GM21526 (cell line): Measurements from ENCODE around the gene CTU1.

Experiments
- ATAC-seq: cut with Tn5 transposase; IDR thresholded peaks from one replicate; pipeline ENCODE4 v1.9.1; 2021; ENCODE audit warnings: moderate library complexity; ENCODE audit not compliant: unreplicated experiment, low FRiP score

Gene CTU1

DNA sequence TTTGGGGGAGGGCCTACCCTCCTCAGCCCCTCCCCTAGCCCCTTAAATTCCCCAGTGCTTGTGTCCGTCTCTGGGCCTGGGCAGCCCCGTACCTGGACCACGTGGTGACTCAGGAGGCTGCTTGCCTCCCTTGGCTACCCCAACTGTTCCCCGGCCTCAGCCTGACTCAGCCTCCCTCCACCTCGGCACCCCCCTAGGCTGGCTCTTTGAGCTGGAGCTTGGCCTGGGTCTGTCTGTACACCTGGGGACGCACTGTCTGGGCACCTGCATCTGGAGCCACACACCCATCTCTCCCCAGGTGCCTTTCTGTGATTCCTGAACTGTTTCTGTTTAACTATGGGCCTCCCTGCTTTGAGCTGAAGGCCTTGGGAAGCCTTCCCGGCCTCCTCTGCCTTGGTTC, 23.7 kb downstream of the CTU1 start:
- ATAC-seq = no peak

DNA sequence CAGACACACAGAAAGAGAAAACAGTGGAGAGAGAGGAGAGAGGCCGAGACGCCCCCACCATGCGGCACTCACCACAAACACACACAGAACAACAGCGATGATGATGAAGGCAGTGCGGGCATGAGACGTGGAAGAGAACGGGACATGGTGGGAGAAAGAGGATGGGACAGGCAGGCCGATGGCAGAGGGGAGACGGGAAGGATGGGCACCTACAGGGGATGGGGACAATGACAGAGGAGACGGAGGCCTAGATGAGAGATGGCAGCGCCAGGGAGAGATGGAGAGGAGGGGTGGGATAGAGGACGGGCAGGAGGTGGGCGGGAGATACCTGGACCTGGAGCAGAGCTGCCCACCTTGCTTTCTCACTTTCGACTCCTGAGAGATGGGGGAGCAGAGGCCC, 24.4 kb downstream of the CTU1 start:
- no peak for ATAC-seq

- ATAC-seq = no peak
These were observed 25.0 kb downstream of the CTU1 start for GRCh38 chr19:51083181-51083580.

DNA sequence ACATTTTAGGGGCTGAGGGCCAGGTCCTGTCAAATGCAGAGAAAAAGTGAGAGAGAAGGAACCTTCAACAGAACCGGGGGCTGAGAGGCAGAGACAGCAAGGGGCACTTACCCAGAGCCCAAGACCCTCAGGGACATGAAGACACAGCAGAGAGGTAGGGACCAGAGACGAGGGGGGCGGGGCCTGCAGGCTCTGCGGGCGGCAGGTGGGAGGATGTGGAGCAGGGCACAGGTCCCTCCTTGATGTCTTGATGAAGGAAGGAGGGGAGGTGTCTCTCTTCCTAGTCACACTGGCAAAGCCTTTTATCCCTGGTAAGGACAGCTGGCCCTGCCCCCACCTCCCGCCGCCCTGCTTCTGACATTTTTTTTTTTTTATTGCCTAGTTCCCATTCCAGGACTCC, 25.6 kb downstream of the CTU1 start, which contains the start of gene KLK14:
Gene KLK14 (minus strand): TSS at position 277 of the 400 bp plus-strand sequence. CDS start 273 bp downstream, at position 4.
- no peak for ATAC-seq

DNA sequence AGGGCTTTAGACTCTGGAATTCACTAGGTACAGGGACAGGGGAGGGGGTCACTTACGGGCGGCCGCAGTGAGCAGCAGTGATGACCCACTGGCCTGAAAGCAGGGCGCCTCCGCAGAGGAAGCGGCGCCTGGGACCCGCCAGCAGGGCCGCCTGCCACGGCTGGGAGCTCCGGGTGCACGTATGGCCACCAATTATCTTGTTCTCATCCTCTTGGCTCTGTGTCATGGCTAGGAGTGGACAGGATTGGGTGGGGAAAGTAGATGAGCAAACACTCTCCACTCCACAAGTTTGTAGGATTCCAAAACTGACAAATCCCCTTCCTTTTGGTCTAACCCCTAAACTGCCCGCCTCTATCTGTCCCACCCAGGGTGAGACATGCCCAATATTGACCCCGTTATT, 26.7 kb downstream of the CTU1 start:
- no peak for ATAC-seq

- ATAC-seq = no peak
These were observed 28.6 kb downstream of the CTU1 start for GRCh38 chr19:51079481-51080110.

DNA sequence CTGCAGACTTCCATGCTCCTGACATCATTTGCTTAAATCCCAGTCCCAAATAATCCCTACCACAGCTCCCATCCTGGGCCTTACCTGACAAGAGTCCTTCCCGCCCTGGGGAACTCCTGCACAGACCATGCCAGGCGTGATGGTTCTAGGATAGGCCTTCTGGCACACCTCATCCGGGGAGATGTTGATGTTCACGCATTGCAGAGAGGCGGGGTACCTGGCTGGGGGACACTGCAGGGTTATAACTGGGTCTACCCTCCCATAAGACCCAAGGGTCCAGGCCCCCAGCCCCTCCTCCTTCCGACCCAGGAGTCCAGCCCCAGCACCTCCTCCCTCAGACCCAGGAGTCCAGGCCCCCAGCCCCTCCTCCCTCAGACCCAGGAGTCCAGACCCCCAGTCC, 29.5 kb downstream of the CTU1 start:
- ATAC-seq = no peak

DNA sequence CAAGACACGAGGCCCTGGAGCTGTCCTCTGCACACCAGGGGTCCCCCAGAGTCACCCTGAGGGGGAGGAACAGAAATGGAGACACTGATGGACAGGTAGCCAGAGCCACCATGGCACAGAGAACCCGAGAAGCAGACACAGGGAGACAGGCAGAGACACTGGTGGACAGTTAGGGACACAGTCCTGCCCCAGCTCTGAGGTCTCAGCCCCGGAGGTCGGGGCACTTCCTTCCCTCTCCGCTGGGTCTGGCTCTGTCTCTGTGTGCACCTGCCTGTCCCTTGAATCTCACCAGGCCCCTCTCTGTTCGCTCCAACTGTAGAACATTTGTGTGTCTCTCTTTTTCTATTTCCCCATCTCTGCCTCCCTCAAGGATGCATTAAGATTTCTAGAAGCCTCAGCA, 30.1 kb downstream of the CTU1 start:
- ATAC-seq = no peak

DNA sequence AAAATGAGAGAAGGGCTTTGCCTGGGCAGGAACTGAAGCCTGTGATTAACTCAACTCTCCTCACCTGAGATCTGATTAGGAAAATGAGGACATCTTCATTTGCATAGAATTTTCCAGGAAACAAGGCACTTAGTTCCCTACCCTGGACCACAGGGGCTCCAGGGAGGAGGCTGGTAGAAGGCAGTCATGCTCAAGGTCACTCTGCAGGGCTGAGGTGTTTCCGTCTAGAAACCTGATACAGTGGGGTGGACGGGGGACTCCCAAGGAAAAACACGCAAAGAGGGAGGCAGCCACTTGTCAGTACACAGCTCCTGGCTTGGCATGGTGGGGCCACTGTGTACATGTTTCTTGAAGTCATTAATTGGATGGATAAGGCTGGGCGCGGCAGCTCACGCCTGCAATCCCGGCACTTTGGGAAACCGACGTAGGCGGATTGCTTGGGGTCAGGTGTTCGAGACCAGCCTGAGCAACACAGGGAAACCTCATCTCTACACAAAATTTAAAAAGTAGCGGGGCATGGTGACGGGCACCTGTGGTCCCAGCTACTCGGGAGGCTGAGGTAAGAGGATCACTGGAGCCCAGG, 31.5 kb downstream of the CTU1 start:
- no peak for ATAC-seq

GRCh38 chr19:51075998-51076397, 32.2 kb downstream of the CTU1 start:
- ATAC-seq = no peak

- no peak for ATAC-seq
These were observed 37.2 kb downstream of the CTU1 start for GRCh38 chr19:51071095-51071405.

- ATAC-seq = no peak
These were observed 37.7 kb downstream of the CTU1 start for GRCh38 chr19:51070334-51071094.

DNA sequence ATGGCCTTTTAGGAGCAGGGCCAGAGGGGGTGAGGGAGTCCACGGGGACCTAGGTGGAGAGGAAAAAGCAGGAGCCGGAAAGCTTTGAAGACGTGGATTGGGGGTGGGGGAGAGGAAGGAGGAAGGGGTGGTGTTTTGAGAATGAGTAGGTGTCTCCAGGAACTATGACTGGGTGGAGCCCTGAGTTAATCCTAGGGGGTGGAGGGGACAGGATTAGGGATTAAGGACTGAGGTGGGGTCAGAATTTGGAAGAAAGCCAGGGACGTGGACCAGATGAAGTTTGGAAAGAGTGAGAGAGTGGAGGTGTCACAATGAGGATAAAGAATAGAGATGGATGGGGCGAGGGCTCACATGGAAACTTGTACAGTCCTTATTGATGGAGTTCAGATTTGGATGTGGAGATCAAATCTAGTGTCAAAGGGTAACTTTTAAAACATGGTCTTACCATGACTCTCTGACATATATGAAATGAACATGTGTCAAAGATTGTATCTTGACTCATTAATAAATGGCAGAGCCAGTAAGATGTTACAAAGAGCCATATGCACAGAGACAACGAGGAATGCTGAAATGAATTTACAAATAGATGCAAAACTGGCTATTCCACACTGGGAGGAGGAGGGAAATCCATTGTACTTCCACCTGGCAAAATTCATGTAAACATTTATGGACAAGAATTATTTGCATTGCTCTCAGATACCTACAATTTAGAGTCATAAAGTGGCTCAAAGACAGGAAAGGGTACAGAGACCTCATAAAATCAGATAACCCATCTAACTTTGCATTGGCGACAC, 41.6 kb downstream of the CTU1 start:
- no peak for ATAC-seq

- no peak for ATAC-seq
These were observed 42.8 kb downstream of the CTU1 start for GRCh38 chr19:51065221-51065960.

- ATAC-seq = no peak
These were observed 43.5 kb downstream of the CTU1 start, which contains the start of gene KLK13 for GRCh38 chr19:51064534-51065220. Gene KLK13, minus strand, starts transcription at chr19:51065092. Its CDS starts 25 bp downstream, at chr19:51065067.

- no peak for ATAC-seq
These were observed 44.5 kb downstream of the CTU1 start for GRCh38 chr19:51063664-51064063.

DNA sequence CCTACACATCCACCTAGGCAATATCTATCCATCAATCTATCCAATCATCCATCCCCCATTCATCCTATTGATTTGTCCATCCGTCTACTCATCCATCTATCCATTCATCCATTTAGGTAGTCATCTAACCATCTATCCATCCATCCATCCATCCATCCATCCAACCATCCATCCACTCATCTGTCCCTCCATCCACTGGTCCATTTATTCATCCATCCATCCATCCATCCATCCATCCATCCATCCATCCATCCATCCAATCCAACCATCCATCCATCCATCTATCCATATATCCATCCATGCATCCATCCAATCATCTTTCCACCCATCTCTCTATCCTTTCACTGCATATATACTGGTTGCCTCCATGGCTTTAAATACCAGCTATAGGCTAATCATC, 47.2 kb downstream of the CTU1 start:
- ATAC-seq = no peak

DNA sequence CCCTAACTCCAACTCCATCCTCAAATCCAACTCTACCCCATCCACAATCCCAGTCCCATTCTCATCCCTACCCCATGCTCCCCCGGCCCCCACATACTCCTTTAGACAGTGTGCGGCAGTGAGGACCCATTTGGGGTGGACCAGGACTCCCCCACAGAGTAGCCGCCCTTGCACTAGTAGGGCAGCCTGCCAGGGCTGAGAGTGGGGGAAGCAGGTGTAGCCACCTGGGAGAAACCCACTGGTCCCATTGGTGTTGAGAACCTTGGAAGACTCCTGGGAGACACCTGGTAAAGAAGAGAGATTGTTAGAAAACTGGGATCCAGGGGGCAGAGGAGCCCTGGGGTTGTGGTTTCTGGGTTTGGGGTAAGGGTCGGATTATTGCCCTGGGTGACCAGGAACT, 47.9 kb downstream of the CTU1 start:
- no peak for ATAC-seq

DNA sequence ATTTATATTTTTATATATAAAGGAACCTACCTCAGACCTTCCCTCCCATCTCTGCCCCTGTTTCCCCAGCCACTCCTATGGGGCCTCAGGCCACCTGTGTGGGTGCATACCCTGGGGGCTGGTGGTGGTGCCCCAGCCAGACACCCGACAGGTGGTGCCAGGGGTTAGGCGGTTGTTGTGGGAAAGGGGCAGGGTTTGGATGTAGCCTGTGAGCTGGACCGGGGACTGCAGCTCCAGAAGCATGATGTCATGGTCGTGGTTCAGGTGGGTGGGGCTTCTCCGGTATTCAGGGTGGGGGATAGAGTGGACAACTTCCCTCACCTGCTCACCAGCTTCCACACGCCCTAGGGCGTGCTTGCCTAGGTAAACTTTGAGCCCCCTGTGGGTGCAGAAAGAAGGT, 48.5 kb downstream of the CTU1 start:
- ATAC-seq = no peak

- ATAC-seq = no peak
These were observed 52.3 kb downstream of the CTU1 start for GRCh38 chr19:51055866-51056265.
